Fibroblast of the aortic adventitia (primary cell): Measurements from ENCODE around the gene AKAP5. TPM values are rescaled to one million over a fixed set of nuclear protein-coding genes. Genes with fewer than 3 reads are reported as not detected.

ENCODE experiments used
- DNase-seq: peaks from one replicate; pipeline ENCODE4 v3.0.0-alpha.2; 2010; ENCODE audit warnings: low read depth
- H3K4me3 ChIP-seq: 2 replicates; pipeline ENCODE4 v1.5.1; 2011; ENCODE audit warnings: low read depth, mild to moderate bottlenecking, control low read depth, low read length, moderate library complexity
- total RNA-seq: library from RNA; depleted of rRNA; stranded (reverse); fragments of >200 nt; gene quantifications from 2 replicates; pipeline ENCODE4 v1.2.3, GENCODE V29; 2012; ENCODE audit warnings: low replicate concordance
- TF ChIP-seq, protein P1 (sequence below): IDR thresholded peaks from 2 replicates; pipeline ENCODE4 v1.5.1; 2011; ENCODE audit warnings: mild to moderate bottlenecking, low read length, control low read depth, inconsistent platforms; ENCODE audit not compliant: insufficient read depth

AKAP5 gene
- total RNA-seq, 1 donor = 0.54 TPM

DNA sequence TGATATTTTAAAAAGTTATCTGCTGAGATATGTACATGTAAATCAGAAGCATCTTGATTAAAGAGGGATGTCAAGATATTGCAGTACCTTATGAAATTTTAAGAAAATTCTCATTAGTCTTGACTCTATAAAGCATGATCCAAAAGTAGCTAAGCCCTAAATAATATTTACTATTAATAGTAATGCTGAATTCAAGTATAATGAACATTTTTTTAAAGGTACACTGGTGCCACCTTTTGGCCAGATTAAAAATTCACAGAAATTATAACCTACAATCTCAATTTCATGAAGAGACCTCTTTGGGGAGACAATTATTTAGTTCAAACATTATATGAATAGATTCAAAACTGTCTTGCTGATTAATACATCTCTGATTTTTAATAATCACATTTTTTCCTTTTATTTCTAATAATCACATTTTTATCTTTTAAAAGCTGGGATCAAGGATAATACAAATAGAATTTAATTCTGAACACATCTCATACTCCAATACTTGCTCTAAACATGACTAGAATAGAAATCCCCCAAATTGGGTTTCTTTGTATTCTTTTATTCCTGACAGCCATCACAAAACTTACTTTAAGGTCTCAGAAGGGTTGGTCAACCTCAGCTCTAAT lies 13.4 kb downstream of the AKAP5 start:
- no peak overlapping the region for H3K4me3 ChIP-seq
- DNase-seq = peak; percentile 58
- TF ChIP-seq, protein P1, sequence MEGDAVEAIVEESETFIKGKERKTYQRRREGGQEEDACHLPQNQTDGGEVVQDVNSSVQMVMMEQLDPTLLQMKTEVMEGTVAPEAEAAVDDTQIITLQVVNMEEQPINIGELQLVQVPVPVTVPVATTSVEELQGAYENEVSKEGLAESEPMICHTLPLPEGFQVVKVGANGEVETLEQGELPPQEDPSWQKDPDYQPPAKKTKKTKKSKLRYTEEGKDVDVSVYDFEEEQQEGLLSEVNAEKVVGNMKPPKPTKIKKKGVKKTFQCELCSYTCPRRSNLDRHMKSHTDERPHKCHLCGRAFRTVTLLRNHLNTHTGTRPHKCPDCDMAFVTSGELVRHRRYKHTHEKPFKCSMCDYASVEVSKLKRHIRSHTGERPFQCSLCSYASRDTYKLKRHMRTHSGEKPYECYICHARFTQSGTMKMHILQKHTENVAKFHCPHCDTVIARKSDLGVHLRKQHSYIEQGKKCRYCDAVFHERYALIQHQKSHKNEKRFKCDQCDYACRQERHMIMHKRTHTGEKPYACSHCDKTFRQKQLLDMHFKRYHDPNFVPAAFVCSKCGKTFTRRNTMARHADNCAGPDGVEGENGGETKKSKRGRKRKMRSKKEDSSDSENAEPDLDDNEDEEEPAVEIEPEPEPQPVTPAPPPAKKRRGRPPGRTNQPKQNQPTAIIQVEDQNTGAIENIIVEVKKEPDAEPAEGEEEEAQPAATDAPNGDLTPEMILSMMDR = peak; percentile 33

DNA sequence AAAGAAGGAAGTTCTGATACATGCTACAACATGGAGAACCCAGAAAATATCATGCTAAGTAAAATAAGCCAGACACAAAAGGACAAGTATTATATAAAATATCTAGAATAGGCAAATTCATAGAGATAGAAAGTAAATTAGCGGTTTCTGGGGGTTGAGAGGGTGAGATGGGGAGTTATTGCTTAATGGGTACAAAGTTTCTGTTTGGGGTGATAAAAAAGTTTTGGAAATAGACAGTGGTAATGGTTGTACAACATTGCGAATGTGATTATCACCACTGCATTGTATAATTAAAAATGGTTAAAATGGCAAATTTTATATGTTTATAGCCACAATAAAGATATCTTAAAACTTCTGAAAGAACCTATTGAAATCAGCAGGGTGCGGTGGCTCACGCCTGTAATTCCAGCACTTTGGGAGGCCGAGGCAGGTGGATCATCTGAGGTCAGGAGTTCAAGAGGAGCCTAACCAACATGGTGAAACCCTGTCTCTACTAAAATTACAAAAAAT lies 23.3 kb downstream of the AKAP5 start:
- TF ChIP-seq, protein P1 = no peak

DNA sequence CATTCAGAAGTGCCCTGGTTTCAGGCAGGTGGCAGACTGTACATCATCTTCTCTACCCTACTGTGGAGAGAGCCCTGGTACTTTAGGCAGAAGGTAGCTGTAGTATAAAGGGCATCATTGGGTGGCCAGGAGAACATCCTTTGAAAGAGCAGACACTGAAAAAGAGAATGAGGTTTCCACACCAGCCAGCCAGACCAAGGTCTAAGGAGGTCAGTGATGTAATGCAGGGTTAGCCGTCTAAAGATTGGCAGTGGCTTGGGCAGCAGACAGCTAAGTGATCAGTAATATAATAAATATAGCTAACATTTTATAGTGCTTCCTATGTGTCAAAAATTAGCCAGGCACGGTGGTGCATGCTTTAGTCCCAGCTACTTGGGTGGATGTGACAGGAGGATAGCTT lies 26.3 kb downstream of the AKAP5 start:
- no peak overlapping the region for H3K4me3 ChIP-seq
- DNase-seq = no peak
- TF ChIP-seq, protein P1 = no peak

More for the DNA sequence above, 23.3 kb downstream of the AKAP5 start:
- no peak overlapping the region for H3K4me3 ChIP-seq
- DNase-seq = no peak

DNA sequence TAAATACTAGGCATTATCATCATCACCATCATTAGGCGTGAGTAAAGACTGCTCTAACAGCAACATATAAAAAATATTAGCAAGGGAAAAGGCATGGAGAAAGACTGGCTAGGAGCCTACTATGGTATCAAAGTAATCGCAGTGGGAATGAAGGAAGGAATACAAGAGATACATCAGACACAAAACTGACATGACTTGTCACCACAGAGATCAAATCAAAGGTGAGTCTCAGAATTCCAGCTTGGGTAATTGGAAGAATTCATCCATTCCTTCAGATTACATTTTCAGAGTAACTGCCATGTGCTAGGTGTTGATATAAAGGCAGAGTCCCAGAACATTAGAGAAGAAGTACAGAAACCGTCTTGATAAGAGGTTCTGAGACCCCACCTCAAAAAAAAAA lies 28.2 kb downstream of the AKAP5 start:
- DNase-seq = no peak
- TF ChIP-seq, protein P1 = no peak
- no peak overlapping the region for H3K4me3 ChIP-seq

DNA sequence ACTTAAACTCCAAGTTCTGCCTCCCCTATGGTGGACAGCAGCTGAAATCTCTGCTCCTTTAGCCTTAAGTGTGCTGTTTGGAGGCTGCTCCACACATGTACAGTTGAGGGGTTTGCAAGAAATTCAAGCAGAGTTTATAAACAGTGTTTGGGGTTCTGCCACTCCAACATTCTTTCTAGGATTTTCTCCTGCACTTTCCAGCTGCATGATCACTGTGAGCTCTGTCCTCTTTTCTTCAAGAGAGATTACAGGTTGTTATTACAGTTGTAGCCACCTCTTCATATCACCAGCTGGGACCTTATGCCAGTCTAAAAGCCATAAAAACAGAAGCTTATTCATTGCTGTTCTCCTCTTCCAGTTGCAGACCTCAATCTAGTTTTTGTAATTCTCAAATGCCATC lies 30.0 kb downstream of the AKAP5 start:
- H3K4me3 ChIP-seq = no peak overlapping the region
- no peak for DNase-seq
- TF ChIP-seq, protein P1 = no peak

DNA sequence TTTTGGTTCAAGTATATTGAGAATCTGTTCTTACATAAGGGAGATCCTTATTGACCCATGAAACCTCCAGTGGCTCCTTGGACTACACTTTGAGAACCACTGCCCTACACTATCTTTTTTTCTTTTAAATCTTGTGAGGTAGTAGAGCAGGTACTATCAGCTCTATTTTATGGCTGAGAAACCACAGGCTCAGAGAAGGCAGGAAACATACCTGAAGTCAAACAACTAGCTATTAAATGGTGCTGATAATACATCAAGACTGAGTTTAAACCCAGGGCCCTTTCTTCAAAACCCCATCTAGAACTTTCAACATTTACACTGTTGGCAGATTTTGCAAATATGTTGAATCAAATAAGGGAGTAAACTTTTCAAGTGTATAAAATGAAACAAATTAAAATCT lies 31.5 kb downstream of the AKAP5 start:
- TF ChIP-seq, protein P1 = no peak
- DNase-seq = no peak
- H3K4me3 ChIP-seq = no peak overlapping the region

DNA sequence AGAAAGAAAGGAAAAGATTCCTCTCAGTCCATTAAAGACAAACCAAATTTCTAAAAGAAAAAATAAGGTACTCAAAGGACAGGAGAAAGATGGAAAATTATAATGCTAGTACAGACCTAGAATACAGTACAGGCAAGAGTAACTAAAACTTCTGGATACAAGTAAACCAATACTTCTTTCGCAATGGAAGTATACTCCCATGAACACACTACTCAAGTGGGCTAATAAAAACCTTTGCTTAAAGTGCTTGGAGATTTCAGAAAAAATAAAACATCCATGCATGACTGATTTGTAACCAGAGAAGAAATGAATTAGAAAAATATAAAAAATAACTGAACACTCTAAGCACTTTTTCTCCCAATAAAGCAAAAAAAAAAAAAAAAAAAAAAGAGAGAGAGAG lies 34.8 kb downstream of the AKAP5 start:
- H3K4me3 ChIP-seq = no peak overlapping the region
- TF ChIP-seq, protein P1 = no peak
- DNase-seq = peak; percentile 29
